HG03060 (cell line): ENCODE measurements around the gene DSCAML1.

Source experiments
- ATAC-seq: cut with Tn5 transposase; IDR thresholded peaks from one replicate; pipeline ENCODE4 v1.9.1; 2021; ENCODE audit warnings: low read depth, moderate number of reproducible peaks; ENCODE audit not compliant: unreplicated experiment

Gene DSCAML1

GRCh38 chr11:117423046-117423575 lies 373.9 kb downstream of the DSCAML1 start:
- no peak for ATAC-seq

GRCh38 chr11:117421476-117421875 lies 375.5 kb downstream of the DSCAML1 start:
- ATAC-seq = no peak

- ATAC-seq = no peak
Measured at GRCh38 chr11:117421041-117421440, 376.0 kb downstream of the DSCAML1 start.

GRCh38 chr11:117420598-117420997 lies 376.4 kb downstream of the DSCAML1 start:
- ATAC-seq = no peak

- ATAC-seq = no peak
Measured at GRCh38 chr11:117420143-117420485, 376.9 kb downstream of the DSCAML1 start.

GRCh38 chr11:117419482-117420142 lies 377.4 kb downstream of the DSCAML1 start:
- ATAC-seq = no peak

- ATAC-seq = no peak
Measured at GRCh38 chr11:117418737-117419481, 378.1 kb downstream of the DSCAML1 start.

GRCh38 chr11:117417856-117418255 lies 379.2 kb downstream of the DSCAML1 start:
- ATAC-seq = no peak

- ATAC-seq = no peak
Measured at GRCh38 chr11:117417342-117417741, 379.7 kb downstream of the DSCAML1 start.

GRCh38 chr11:117415358-117415896 lies 381.6 kb downstream of the DSCAML1 start:
- ATAC-seq = no peak

- ATAC-seq = no peak
Measured at GRCh38 chr11:117414724-117415123, 382.3 kb downstream of the DSCAML1 start.

- ATAC-seq = no peak
Measured at GRCh38 chr11:117413616-117414015, 383.4 kb downstream of the DSCAML1 start.

- no peak for ATAC-seq
Measured at GRCh38 chr11:117412653-117413275, 384.3 kb downstream of the DSCAML1 start.

- ATAC-seq = no peak
Measured at GRCh38 chr11:117412176-117412575, 384.8 kb downstream of the DSCAML1 start.

GRCh38 chr11:117411736-117412135 lies 385.3 kb downstream of the DSCAML1 start:
- ATAC-seq = no peak

- ATAC-seq = no peak
Measured at GRCh38 chr11:117410861-117411710, 385.9 kb downstream of the DSCAML1 start.

GRCh38 chr11:117410238-117410637 lies 386.8 kb downstream of the DSCAML1 start:
- no peak for ATAC-seq

- no peak for ATAC-seq
Measured at GRCh38 chr11:117409511-117409910, 387.5 kb downstream of the DSCAML1 start.

GRCh38 chr11:117408356-117408755 lies 388.7 kb downstream of the DSCAML1 start:
- ATAC-seq = no peak

GRCh38 chr11:117407016-117407415 lies 390.0 kb downstream of the DSCAML1 start:
- ATAC-seq = no peak
